ENCODE measurements around the gene AP2B1.

AP2B1 gene

DNA sequence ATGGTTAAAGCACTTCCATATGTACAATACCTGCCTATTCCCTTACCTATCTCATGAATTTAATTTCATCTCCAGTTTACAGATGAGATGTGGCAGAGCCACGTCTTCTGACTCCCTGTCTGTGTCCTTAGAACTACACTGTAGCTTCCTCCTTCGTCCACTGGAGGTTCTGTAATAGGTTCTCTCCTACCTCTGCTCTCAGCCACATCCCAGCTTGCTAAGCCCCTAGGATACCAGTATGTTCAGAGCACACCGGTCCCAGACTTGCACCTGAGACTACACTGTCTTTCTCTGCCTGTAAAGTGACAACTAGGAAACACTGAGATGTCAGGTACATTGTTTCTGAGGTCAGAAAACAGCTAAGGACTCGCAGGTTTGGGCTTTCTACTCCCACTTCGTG lies 140.5 kb downstream of the AP2B1 start:
- H4K20me1 ChIP-seq (ENCODE audit: insufficient read depth, low read length), result no peaks in the 10 kb centered on the region
- peaks cover 15% of the 10 kb centered on the region for H3K36me3 ChIP-seq (replicated peaks; ENCODE audit: low read depth, low read length)
- no peaks in the 10 kb centered on the region for H3K27me3 ChIP-seq (ENCODE audit: low read depth, low read length)
- H3K4me1 ChIP-seq (ENCODE audit: low read length), result peaks cover 13% of the 10 kb centered on the region
- peaks cover 7% of the 10 kb centered on the region for H3K79me2 ChIP-seq (ENCODE audit: low read length)
- TF ChIP-seq EZH2phosphoT487 (IDR thresholded peaks at IDR 0.05; ENCODE audit: low read depth) (no peak), CTCF (IDR thresholded peaks at IDR 0.05; ENCODE audit: low read depth, low read length) (no peak)
- no peak overlapping the region for H2AFZ ChIP-seq (ENCODE audit: low read depth, low read length)
- H3K9ac ChIP-seq (ENCODE audit: low read length), result no peak overlapping the region
- H3K9me3 ChIP-seq (ENCODE audit: insufficient read depth, low read length), result no peaks in the 10 kb centered on the region
- no peak overlapping the region for H3K4me2 ChIP-seq (ENCODE audit: low read length)
- no peak overlapping the region for H3K27ac ChIP-seq (ENCODE audit: low read length)
- no peak overlapping the region for H3K4me3 ChIP-seq (ENCODE audit: low read length)

DNA sequence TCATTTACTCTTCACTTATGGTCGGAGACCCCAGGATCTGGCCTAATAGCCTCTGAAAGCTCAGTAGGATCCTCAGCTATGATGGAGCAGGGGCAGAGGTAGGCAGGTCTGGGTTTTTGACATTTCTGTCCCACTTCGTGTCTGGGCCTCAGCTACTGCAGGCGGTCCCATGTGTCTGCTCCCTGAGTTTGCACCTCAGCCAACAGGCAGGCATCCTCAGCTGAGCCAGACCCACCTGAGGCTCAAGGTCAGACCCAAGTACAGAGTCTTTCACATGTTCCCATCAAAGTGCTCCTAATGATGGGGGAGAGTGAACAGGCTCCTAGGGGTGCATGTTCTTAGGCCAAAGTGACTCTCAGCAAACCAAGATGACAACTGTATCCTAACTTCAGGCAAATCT lies 141.4 kb downstream of the AP2B1 start:
- Histone ChIP-seq H3K9me3 (ENCODE audit: insufficient read depth, low read length) (no peaks in the 10 kb centered on the region), H3K9ac (ENCODE audit: low read length) (no peak overlapping the region), H3K36me3 (replicated peaks; ENCODE audit: low read depth, low read length) (peaks cover 12% of the 10 kb centered on the region), H3K4me2 (ENCODE audit: low read length) (no peak overlapping the region), H3K4me1 (ENCODE audit: low read length) (peaks cover 14% of the 10 kb centered on the region), H3K27me3 (ENCODE audit: low read depth, low read length) (no peaks in the 10 kb centered on the region), H3K27ac (ENCODE audit: low read length) (no peak overlapping the region), H2AFZ (ENCODE audit: low read depth, low read length) (no peak overlapping the region), H3K79me2 (ENCODE audit: low read length) (peaks cover 9% of the 10 kb centered on the region), H4K20me1 (ENCODE audit: insufficient read depth, low read length) (no peaks in the 10 kb centered on the region), H3K4me3 (ENCODE audit: low read length) (no peak overlapping the region)
- TF ChIP-seq CTCF (IDR thresholded peaks at IDR 0.05; ENCODE audit: low read depth, low read length), result no peak
- TF ChIP-seq EZH2phosphoT487 (IDR thresholded peaks at IDR 0.05; ENCODE audit: low read depth), result no peak

DNA sequence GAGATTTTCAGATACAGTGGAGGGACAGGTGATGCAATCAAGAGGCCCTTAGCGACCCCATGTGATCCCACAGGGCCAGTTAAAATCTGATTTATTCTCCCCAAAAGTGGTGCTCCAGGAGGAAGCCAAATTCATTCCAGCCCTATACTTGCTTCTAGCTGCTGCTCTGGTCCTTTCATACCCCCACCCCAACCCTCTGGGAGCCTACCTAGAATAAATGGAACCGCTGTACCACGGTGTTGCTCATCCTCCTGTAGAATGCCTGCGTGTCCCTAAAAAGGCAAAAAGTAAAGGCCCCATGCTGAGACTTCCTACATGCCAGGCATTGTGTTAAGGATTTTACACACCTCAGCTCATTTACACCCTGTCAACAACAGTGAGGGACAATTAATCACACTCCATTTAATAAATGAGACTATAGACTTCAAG lies 142.3 kb downstream of the AP2B1 start:
- Histone ChIP-seq H3K4me3 (ENCODE audit: low read length) (no peak overlapping the region), H3K79me2 (ENCODE audit: low read length) (peaks cover 9% of the 10 kb centered on the region), H3K9ac (ENCODE audit: low read length) (no peak overlapping the region), H2AFZ (ENCODE audit: low read depth, low read length) (no peak overlapping the region), H3K36me3 (replicated peaks; ENCODE audit: low read depth, low read length) (peaks cover 10% of the 10 kb centered on the region), H3K9me3 (ENCODE audit: insufficient read depth, low read length) (no peaks in the 10 kb centered on the region), H3K4me2 (ENCODE audit: low read length) (no peak overlapping the region), H3K4me1 (ENCODE audit: low read length) (peaks cover 14% of the 10 kb centered on the region), H3K27me3 (ENCODE audit: low read depth, low read length) (no peaks in the 10 kb centered on the region), H4K20me1 (ENCODE audit: insufficient read depth, low read length) (no peaks in the 10 kb centered on the region), H3K27ac (ENCODE audit: low read length) (no peak overlapping the region)
- TF ChIP-seq CTCF (IDR thresholded peaks at IDR 0.05; ENCODE audit: low read depth, low read length) (no peak), EZH2phosphoT487 (IDR thresholded peaks at IDR 0.05; ENCODE audit: low read depth) (no peak)

- Histone ChIP-seq H3K9me3 (ENCODE audit: insufficient read depth, low read length) (no peaks in the 10 kb centered on the region), H3K4me2 (ENCODE audit: low read length) (peak overlapping the region; percentile 93), H3K27ac (ENCODE audit: low read length) (no peak overlapping the region), H2AFZ (ENCODE audit: low read depth, low read length) (no peak overlapping the region), H3K4me3 (ENCODE audit: low read length) (peak overlapping the region; percentile 93), H4K20me1 (ENCODE audit: insufficient read depth, low read length) (no peaks in the 10 kb centered on the region), H3K9ac (ENCODE audit: low read length) (no peak overlapping the region), H3K79me2 (ENCODE audit: low read length) (peaks cover 9% of the 10 kb centered on the region), H3K36me3 (replicated peaks; ENCODE audit: low read depth, low read length) (no peaks in the 10 kb centered on the region), H3K4me1 (ENCODE audit: low read length) (peaks cover 14% of the 10 kb centered on the region), H3K27me3 (ENCODE audit: low read depth, low read length) (no peaks in the 10 kb centered on the region)
- TF ChIP-seq CTCF (IDR thresholded peaks at IDR 0.05; ENCODE audit: low read depth, low read length) (no peak), EZH2phosphoT487 (IDR thresholded peaks at IDR 0.05; ENCODE audit: low read depth) (no peak)
These were observed 143.4 kb downstream of the AP2B1 start for GRCh38 chr17:35730400-35731005.

Data from OCI-LY3 (cell line).